Measurements from ENCODE around the gene S100A9. TPM values are rescaled to one million over a fixed set of nuclear protein-coding genes. Genes with fewer than 3 reads are reported as not detected.
A peak's percentile ranks its signal among the peaks of the same experiment; 100 is the strongest.

The S100A9 gene
- total RNA-seq, 1 experiment from 2014 or later: not detected

DNA sequence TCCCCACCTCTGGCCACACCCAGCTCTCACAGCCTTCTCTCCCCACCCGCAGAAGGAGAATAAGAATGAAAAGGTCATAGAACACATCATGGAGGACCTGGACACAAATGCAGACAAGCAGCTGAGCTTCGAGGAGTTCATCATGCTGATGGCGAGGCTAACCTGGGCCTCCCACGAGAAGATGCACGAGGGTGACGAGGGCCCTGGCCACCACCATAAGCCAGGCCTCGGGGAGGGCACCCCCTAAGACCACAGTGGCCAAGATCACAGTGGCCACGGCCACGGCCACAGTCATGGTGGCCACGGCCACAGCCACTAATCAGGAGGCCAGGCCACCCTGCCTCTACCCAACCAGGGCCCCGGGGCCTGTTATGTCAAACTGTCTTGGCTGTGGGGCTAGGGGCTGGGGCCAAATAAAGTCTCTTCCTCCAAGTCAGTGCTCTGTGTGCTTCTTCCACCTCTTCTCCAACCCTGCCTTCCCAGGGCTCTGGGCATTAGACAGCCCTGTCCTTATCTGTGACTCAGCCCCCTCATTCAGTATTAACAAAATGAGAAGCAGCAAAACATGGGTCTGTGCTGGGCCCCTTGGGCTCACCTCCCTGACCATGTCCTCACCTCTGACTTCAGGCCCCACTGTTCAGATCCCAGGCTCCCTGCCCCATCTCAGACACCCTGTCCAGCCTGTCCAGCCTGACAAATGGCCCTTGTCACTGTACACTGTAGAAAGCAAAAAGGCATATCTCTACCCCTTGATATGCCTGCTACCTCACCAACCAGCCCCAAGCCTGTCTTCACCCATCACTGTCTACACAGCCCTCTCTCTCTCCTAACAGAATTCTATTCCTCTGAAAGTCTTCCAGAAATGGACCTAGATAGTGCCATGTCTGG is 3.2 kb downstream of the S100A9 start:
- no peak overlapping the region for H3K9ac ChIP-seq (ENCODE audit: extremely low read depth, insufficient read length, low read length)
- no peaks in the 10 kb centered on the region for H3K79me2 ChIP-seq (ENCODE audit: insufficient read depth, low read length)
- no peaks in the 10 kb centered on the region for H3K4me1 ChIP-seq (ENCODE audit: insufficient read depth, low read length)
- no peak overlapping the region for H2AFZ ChIP-seq (ENCODE audit: low read length)
- H4K91ac ChIP-seq (ENCODE audit: insufficient read length, low read depth, low read length): no peak overlapping the region
- H3K4me2 ChIP-seq (ENCODE audit: insufficient read depth, insufficient read length, low read length): no peak overlapping the region
- TF ChIP-seq CTCF (conservative IDR thresholded peaks at IDR 0.05): no peak
- no peak overlapping the region for H3K56ac ChIP-seq (ENCODE audit: insufficient read length, low read depth, low read length)
- H3K18ac ChIP-seq (ENCODE audit: insufficient read length, low read depth, low read length): no peak overlapping the region
- Mint-ChIP-seq H3K27me3 (ENCODE audit: low read depth) (peaks cover 2% of the 10 kb centered on the region), H3K4me3 (no peak overlapping the region), H3K9me3 (peaks cover 0 to 10% of the 10 kb centered on the region in 2 experiments; a peak in 2 of 5 replicates), H3K36me3 (ENCODE audit: insufficient read depth in 1 of 3, low read depth in 3 of 3) (no peaks in the 10 kb centered on the region), H3K4me1 (no peaks in the 10 kb centered on the region), H3K27ac (peak overlapping the region in 2 of 3 experiments; percentile 16 to 59; a peak in 2 of 7 replicates)
- H3K79me1 ChIP-seq (ENCODE audit: insufficient read depth, low read depth, low read length, poor library complexity, severe bottlenecking): no peaks in the 10 kb centered on the region
- no peak overlapping the region for H3K27ac ChIP-seq (ENCODE audit: insufficient read length, low read depth, low read length)
- H3K23me2 ChIP-seq (ENCODE audit: insufficient read length, low read depth, low read length, poor library complexity, severe bottlenecking): no peaks in the 10 kb centered on the region
- no peak overlapping the region for H3T11ph ChIP-seq (ENCODE audit: low read length)
- no peak overlapping the region for H2BK120ac ChIP-seq (ENCODE audit: low read depth, low read length, poor library complexity, severe bottlenecking)
- H2BK5ac ChIP-seq (ENCODE audit: insufficient read length, low read length): no peak overlapping the region
- no peak overlapping the region for H3K4ac ChIP-seq (ENCODE audit: low read depth, low read length)
- no peak overlapping the region for H4K8ac ChIP-seq (replicated peaks; ENCODE audit: insufficient read length, low read depth, low read length)
- H3K14ac ChIP-seq (ENCODE audit: insufficient read depth, low read length): no peak overlapping the region; the same call in 1 of the 2 replicates
- H4K5ac ChIP-seq (ENCODE audit: insufficient read length, low read depth, low read length): no peak overlapping the region
- H2AK5ac ChIP-seq (ENCODE audit: insufficient read length, low read length): no peak overlapping the region
- WGBS (ENCODE audit: extremely low coverage, insufficient read length, low lambda C conversion rate): no CpG with 5 or more reads among the region's 11 CpGs
- H2BK20ac ChIP-seq (ENCODE audit: low read depth, low read length, poor library complexity, severe bottlenecking): no peak overlapping the region
- H2BK12ac ChIP-seq (ENCODE audit: insufficient read length, low read depth, low read length): no peak overlapping the region
- DNase-seq: peak; percentile 13
- H3K23ac ChIP-seq (ENCODE audit: insufficient read length, low read depth, low read length): no peak overlapping the region
- no peak overlapping the region for H2BK15ac ChIP-seq (ENCODE audit: low read depth, low read length)
- H3K9me3 ChIP-seq (ENCODE audit: control insufficient read depth, low read depth, low read length): no peaks in the 10 kb centered on the region
- no peaks in the 10 kb centered on the region for H3K27me3 ChIP-seq (ENCODE audit: insufficient read depth, low read length)
- H4K20me1 ChIP-seq (ENCODE audit: control insufficient read depth, insufficient read depth, insufficient read length): no peaks in the 10 kb centered on the region

Measured in H9 (cell line).